HG03378 (cell line): ENCODE results near the gene TTLL5.
"Not testable (repeated sequence)": the region's sequence is repeated elsewhere in the genome, so short reads cannot be mapped to it uniquely, and the experiment has no call there.

Experiments
- ATAC-seq: cut with Tn5 transposase; IDR thresholded peaks from one replicate; pipeline ENCODE4 v1.9.1; 2021; ENCODE audit warnings: mild to moderate bottlenecking, moderate library complexity; ENCODE audit not compliant: unreplicated experiment

Gene TTLL5

DNA sequence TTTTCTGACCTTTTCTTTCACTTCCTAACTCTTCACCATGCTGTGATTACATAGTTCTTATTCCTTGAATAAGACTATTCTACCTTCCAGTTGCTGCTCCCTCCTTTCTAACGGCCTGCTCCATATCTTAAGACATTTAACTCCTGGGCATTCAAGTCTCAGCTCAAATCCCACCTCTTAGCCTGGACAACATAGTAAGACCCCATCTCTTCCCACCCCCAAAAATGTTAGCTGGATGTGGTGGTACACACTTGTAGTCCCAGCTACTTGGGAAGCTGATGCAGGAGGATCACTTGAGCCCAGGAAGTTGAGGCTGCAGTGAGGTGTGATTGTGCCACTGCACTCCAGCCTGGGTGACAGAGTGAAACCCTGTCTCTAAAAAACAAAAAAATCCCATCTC is 11.3 kb upstream of the TTLL5 start:
- ATAC-seq = no peak

GRCh38 chr14:75650253-75651058 is 10.6 kb upstream of the TTLL5 start:
- ATAC-seq = no peak

- no peak for ATAC-seq
These were observed 7.5 kb upstream of the TTLL5 start for GRCh38 chr14:75653563-75653962.

GRCh38 chr14:75654127-75654732 is 6.8 kb upstream of the TTLL5 start:
- peak; percentile 51 for ATAC-seq

DNA sequence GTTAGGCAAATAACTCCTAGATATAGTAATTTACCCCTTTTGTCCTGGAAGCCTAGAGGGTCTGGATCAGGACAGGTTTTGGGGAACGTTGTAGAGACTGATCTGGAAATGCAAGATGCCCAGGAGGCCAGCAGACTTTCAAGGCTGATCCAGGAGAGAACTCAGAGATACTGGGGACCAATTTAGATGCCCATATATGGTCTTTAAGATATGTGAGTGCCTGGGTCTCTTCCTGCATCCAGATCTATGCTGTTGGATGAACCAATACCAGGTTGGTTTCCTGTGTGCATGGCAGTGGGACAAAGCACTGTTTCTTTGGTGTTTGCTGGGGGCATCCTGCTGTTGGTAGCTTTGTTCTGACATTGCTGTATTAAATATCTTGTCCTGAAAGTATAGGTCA is 5.8 kb upstream of the TTLL5 start:
- ATAC-seq = no peak

DNA sequence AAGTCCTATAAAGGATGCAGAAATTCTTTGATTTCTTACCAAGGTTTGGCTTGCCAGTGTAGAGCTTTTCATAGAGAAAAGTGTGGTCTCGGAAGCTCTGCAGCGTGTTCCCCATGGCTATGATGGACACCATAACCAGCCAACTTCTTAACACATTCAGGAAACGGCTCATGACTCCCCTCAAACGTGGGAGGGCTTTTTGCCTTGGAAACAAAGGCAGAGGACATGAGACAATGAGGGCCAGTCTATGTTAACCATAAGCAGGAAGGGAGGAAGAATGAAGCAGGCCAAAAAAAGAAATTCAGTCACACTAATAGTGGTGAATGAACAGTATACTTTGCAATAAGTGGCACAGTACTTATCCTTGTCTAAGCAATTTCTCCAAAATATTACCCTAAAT is 3.7 kb upstream of the TTLL5 start:
- no peak for ATAC-seq

- no peak for ATAC-seq
These were observed 2.1 kb upstream of the TTLL5 start for GRCh38 chr14:75658957-75659356.

GRCh38 chr14:75660238-75660629 is 812 bp upstream of the TTLL5 start:
- ATAC-seq = no peak

DNA sequence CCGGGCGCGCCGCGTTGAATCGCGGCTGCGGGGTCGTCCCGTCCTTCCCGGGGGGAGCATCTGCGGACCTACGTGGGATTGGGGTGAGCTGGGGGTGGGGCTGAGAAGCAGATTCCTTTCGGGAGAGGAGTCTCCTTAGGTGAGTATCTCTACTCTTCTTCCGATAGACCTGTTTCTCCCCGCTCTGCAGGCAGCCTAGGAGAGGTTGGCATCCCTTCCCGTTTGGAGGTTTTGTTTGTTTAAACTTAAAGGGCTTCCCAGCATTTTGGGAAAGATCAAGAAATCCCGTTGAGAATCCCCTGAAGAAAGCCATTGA is 411 bp downstream of the TTLL5 start:
- ATAC-seq = no peak

DNA sequence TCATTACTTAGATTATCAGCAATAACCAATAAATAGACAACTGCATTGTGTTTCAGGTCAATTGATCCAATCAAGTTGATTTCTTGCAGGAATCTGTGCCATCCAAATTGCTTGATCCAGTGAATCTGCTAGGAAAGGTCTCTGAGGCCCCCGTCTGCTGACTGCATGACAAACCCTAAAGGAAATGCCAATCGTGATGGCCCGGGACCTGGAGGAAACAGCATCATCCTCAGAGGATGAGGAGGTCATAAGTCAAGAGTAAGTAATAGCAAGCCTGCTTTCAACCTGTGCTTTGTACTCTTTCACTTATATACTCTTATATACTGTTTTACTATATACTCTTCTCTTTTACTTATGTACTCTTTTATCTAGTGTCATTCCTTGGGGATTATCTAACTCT is 1.9 kb downstream of the TTLL5 start:
- no peak for ATAC-seq

DNA sequence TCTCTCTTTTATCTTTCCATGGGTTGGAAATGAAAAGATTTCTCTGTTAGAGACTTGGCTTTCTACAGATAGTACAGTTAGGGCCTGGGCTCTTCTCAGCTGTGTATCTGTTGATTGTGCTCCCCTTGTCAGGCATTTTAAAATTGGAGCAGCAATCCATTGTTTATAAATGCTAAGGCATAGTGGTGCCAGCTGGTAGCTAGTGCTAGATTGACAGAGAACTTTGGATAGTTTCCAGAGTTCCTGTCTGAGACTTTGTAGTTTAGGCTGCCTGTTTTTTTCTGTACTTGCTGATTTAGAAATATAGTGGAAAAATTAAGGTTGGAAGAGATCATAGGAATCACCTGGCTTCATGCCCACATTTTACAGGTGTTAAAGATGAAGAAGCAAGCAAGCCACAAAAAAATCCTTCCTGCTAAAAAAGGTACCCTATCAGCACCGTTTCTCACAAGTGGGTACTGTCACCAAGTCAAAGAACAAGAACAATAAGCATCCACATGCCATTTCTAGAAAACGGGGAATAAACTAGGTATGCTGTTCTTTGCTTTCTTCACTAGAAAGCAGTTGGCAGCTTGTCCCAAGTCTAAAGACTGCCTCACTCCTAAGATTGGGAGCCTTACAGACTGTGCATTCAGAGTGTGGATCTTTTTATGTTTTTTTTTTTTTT is 6.2 kb downstream of the TTLL5 start:
- ATAC-seq = no peak

- ATAC-seq = no peak
These were observed 11.7 kb downstream of the TTLL5 start for GRCh38 chr14:75672605-75673192.

DNA sequence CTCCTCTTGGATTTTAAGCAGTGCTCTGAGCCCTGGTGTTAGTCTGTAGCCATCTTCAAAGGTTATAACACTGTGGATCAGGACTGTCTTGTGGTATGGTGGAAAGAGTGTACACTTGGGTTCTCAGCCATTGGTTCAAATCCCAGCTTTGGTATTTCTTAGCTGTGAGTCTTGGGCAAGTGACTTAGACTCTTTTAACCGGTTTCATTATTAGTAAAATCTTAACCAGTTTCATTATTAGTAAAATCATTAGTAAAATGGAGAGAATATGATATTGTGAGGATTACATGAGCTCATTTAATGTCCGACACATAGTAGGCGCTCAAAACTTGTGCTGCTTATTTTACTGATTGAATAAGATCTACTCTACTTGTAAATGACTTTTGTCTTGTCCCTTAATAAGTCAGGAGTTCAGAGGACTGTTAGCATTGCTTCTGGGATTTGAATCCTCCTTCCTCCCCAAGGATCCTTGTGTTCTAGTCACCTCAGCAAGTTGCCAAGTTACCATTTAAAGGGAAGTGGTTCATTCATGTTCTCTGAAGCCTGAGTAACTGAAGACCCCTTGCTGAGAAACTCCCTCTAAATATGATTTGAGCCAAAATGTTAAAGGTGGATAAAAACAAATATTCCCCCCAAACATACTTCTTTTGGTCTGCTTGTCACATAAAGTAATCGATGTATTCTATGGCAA is 12.4 kb downstream of the TTLL5 start:
- ATAC-seq = no peak

- no peak for ATAC-seq
These were observed 14.4 kb downstream of the TTLL5 start for GRCh38 chr14:75675265-75675960.

DNA sequence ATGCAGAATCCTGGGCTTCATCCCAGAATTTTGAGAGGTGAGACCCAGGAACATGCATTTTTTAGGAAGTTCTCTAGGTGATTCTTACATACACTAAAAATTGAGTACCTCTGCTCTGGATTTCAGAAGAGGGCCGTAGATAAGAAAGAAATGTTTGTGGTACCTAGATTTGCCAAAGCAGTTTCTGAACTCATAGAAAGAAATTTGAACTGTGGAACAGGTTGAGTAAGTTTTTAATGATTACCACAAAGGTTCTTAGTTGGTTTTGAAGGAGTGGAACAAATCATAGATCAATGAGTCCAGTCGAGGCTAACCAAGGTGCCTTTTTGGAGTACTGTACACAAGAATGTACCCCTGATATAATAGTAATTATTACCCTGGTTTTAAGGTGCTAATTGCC is 24.9 kb downstream of the TTLL5 start:
- no peak for ATAC-seq

DNA sequence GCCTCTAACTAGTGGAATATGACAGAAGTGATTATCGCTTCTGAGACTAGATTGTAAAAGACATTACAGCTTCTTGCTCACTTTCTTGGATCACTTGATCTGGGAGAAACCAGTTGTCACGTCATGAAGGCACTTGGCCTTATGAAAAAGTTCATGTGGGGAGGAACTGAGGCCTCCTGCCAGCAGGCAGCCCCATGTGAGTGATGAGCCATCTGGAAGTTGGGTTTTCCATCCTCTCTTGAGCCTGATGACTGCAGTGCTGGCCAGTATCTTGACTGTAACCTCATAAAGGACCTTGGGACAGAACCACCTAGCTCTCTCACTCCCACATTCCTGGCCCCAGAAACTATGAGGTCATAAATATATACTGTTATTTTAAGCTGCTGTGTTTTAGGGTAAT is 28.0 kb downstream of the TTLL5 start:
- ATAC-seq = no peak

DNA sequence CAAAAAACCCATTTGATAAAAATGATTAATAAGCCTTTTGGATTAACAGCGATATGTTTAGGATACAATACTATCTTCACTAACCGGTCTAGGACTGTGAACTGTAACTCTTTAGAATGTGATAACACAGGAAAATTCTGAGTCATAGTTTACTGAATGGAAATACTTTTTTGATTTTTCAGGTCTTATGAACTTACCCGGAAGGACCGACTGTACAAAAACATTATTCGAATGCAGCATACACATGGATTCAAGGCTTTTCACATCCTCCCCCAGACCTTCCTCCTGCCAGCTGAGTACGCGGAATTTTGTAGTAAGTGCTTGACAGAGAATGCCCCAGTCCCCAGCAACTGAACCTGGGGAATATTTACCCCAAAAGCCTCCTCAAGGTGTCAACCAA is 29.0 kb downstream of the TTLL5 start:
- no peak for ATAC-seq

GRCh38 chr14:75695025-75695424 is 34.0 kb downstream of the TTLL5 start:
- ATAC-seq = not testable (repeated sequence)

- no peak for ATAC-seq
These were observed 36.3 kb downstream of the TTLL5 start for GRCh38 chr14:75697386-75697785.

DNA sequence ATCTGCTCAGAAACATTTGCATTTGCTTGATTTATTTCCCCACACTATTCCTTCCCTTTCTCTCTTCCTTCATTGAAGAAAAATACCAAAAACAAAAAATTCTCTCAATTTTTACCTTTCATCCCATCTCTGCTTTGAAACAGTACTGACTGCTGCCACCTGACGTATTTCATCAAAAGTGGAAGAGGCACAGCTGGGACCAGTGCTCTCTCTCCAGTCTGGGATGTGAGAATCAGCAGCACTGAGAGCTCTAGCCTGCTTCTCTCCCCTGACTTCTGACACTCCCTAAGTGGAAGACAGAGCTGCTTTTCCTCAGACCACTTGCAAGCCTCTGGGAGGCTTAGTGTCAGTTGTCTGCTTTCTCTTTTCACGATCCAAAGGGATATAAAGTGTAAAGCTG is 36.9 kb downstream of the TTLL5 start:
- ATAC-seq = no peak

DNA sequence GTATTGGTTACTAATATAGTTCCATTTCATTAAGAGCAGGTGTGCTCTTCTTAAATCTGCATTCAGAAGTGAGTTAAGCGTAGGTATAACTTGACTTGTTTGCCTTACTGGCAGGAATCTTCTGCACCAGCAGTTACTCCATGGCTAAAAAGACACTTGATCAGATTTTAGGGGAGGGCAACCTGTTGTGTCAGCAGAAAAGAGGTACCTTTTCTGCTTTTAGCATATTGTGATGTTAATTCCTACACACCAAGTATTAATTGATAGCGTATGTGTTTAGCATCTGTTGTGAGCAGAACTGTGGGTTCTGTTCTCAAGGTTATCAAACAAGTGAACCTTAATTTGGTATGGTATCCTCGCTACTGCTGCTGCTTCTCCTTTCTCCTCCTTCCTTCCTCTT is 38.3 kb downstream of the TTLL5 start:
- no peak for ATAC-seq
